Measurements from ENCODE around the gene RGS14. TPM values are rescaled to one million over a fixed set of nuclear protein-coding genes. Genes with fewer than 3 reads are reported as not detected.
A peak's percentile ranks its signal among the peaks of the same experiment; 100 is the strongest.

The RGS14 gene
- total and polyA plus RNA-seq, 2 donors (not counting 3 experiments of a cell fraction or from before 2014, with no cell fraction given): 4.3 to 7.3 TPM

- POLR2A ChIA-PET: no interaction called here
- Histone ChIP-seq H3K9ac (replicated peaks; ENCODE audit: extremely low read depth, insufficient read depth, low read length) (no peak overlapping the region), H3K27ac (ENCODE audit: insufficient read depth, low read depth, low read length) (no peak overlapping the region), H3K4me1 (ENCODE audit: control insufficient read depth, extremely low read depth, insufficient read depth, low read length) (peaks cover 16% of the 10 kb centered on the region), H2AFZ (ENCODE audit: low read depth, low read length) (no peak overlapping the region), H3K36me3 (ENCODE audit: control insufficient read depth in 2 of 2, extremely low read depth in 1 of 2, insufficient read depth in 2 of 2, low read length in 2 of 2) (peaks cover 0 to 34% of the 10 kb centered on the region in 2 experiments), H3K4me2 (ENCODE audit: insufficient read depth, low read length) (no peak overlapping the region), H4K20me1 (replicated peaks; ENCODE audit: control insufficient read depth, extremely low read depth, insufficient read depth, low read length) (no peaks in the 10 kb centered on the region), H3K4me3 (replicated peaks in 1 of 3; ENCODE audit: insufficient read depth in 1 of 3, low read depth in 1 of 3, low read length in 3 of 3) (no peak overlapping the region), H3K9me3 (replicated peaks; ENCODE audit: control insufficient read depth, insufficient read depth, low read length) (no peaks in the 10 kb centered on the region), H3K79me2 (ENCODE audit: control insufficient read depth, insufficient read depth, low read length) (no peaks in the 10 kb centered on the region), H3K9me1 (replicated peaks; ENCODE audit: control insufficient read depth, extremely low read depth, insufficient read depth, low read length) (no peaks in the 10 kb centered on the region), H3K27me3 (ENCODE audit: control insufficient read depth in 2 of 2, insufficient read depth in 2 of 2, low read length in 2 of 2) (no peaks in the 10 kb centered on the region)
- DNase-seq (ENCODE audit: low read depth, low spot score) (no peak), FAIRE-seq (no peak)
- dilution Hi-C loops (cut with MboI; ENCODE audit: extremely low pct_ligation_motif_present, low sequenced_read_pairs): no loop called here
- TSS peak; percentile 70 for BruUV-seq (replicated peaks)
- TF ChIP-seq JUN (IDR thresholded peaks at IDR 0.05; ENCODE audit: borderline replicate concordance, insufficient read depth, insufficient read length, low read depth): no peak
- no peak for TF ChIP-seq GATA2 (IDR thresholded peaks at IDR 0.05; ENCODE audit: insufficient read depth, insufficient read length, low read depth, low read length)
- no peak for TF ChIP-seq MYC (IDR thresholded peaks at IDR 0.05; ENCODE audit: low read depth, low read length)
- CTCF ChIA-PET: interaction anchor here (0.9 to 1.8 kb wide), 2 partner anchors 22 to 170 kb away, joined by 3 to 6 read pairs; no protein-coding TSS in a partner anchor
- intact Hi-C loops (cut with micrococcal nuclease): no loop called here
Observed at GRCh38 chr5:177330991-177331842, 26.5 kb upstream of the RGS14 start.

DNA sequence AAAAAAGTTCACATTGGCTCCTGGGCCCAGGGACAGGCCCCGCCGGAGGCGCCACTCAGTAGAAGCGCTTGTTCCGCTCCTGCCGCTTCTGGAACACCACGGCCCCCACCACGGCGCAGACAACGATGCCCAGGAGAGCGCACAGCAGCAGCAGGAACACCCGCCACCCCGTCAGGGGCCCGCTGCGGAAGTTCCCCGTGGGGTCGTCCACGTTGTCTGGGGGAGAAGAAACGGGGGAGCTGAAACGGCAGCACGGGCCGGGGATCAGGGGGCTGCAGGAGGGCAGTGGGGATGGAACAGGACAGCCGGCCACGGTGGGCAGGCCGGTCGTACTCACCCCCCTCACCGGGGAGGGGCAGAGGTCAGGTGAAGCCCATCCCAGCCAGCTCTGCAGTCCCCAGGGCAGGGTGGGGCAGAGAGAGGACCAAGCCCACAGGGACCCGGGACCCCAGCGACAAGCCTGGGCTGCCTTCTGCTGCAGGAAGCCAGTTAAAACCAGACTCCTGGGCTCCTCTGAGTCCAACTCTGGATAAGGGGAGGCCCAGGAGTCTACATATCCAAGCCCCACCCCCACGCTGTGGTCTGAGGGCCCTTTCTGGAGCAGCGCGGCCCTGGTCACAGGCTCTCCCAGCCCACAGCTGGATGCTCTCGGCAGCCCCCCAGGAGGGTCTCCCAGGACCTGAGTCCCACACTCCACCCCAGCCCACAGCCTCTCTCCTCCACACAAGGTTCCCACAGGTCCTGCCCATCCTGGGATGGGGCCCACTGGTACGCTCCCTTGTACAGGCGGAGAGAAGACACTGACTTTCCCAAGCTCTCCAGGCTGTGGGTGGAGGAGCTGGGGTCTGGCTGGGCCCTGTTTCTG lies 25.5 kb upstream of the RGS14 start:
- no peaks in the 10 kb centered on the region for H3K9me3 ChIP-seq (replicated peaks; ENCODE audit: control insufficient read depth, insufficient read depth, low read length)
- no TSS peak for BruUV-seq (replicated peaks)
- no peaks in the 10 kb centered on the region for H3K9me1 ChIP-seq (replicated peaks; ENCODE audit: control insufficient read depth, extremely low read depth, insufficient read depth, low read length)
- H3K36me3 ChIP-seq (ENCODE audit: control insufficient read depth in 2 of 2, extremely low read depth in 1 of 2, insufficient read depth in 2 of 2, low read length in 2 of 2): peaks cover 0 to 41% of the 10 kb centered on the region in 2 experiments
- H3K27ac ChIP-seq (ENCODE audit: insufficient read depth, low read depth, low read length): no peak overlapping the region
- no peaks in the 10 kb centered on the region for H3K27me3 ChIP-seq (ENCODE audit: control insufficient read depth in 2 of 2, insufficient read depth in 2 of 2, low read length in 2 of 2)
- no peak overlapping the region for H3K4me2 ChIP-seq (ENCODE audit: insufficient read depth, low read length)
- no peak overlapping the region for H2AFZ ChIP-seq (ENCODE audit: low read depth, low read length)
- no peak for DNase-seq (ENCODE audit: low read depth, low spot score)
- POLR2A ChIA-PET: no interaction called here
- no peaks in the 10 kb centered on the region for H4K20me1 ChIP-seq (replicated peaks; ENCODE audit: control insufficient read depth, extremely low read depth, insufficient read depth, low read length)
- no peak for FAIRE-seq
- no peaks in the 10 kb centered on the region for H3K79me2 ChIP-seq (ENCODE audit: control insufficient read depth, insufficient read depth, low read length)
- TF ChIP-seq GATA2 (IDR thresholded peaks at IDR 0.05; ENCODE audit: insufficient read depth, insufficient read length, low read depth, low read length) (no peak), CTCF (IDR thresholded peaks at IDR 0.05; ENCODE audit: extremely low read depth in 1 of 2, insufficient read depth in 1 of 2, low read depth in 1 of 2, low read length in 2 of 2) (no peak), POLR2AphosphoS5 (IDR thresholded peaks at IDR 0.05; ENCODE audit: insufficient read depth, low read depth, low read length) (no peak), FOS (IDR thresholded peaks at IDR 0.05; ENCODE audit: borderline replicate concordance, insufficient read depth, low read length) (no peak), MYC (IDR thresholded peaks at IDR 0.05; ENCODE audit: low read depth, low read length) (no peak), POLR2A (IDR thresholded peaks at IDR 0.05; ENCODE audit: low read depth, low read length) (no peak), EZH2 (IDR thresholded peaks at IDR 0.05; ENCODE audit: borderline replicate concordance, low read depth, low read length, severe bottlenecking) (no peak), JUN (IDR thresholded peaks at IDR 0.05; ENCODE audit: borderline replicate concordance, insufficient read depth, insufficient read length, low read depth) (no peak)
- TF ChIP-seq, protein P1, sequence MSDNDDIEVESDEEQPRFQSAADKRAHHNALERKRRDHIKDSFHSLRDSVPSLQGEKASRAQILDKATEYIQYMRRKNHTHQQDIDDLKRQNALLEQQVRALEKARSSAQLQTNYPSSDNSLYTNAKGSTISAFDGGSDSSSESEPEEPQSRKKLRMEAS (IDR thresholded peaks at IDR 0.05; ENCODE audit: insufficient read depth, insufficient read length): no peak
- no peak overlapping the region for H3K4me3 ChIP-seq (replicated peaks in 1 of 3; ENCODE audit: insufficient read depth in 1 of 3, low read depth in 1 of 3, low read length in 3 of 3)
- dilution Hi-C loops (cut with MboI; ENCODE audit: extremely low pct_ligation_motif_present, low sequenced_read_pairs): no loop called here
- intact Hi-C loops (cut with micrococcal nuclease): no loop called here
- CTCF ChIA-PET: interaction anchor here (1.8 kb wide), 1 partner anchor 23 kb away, joined by 6 read pairs; no protein-coding TSS in a partner anchor
- no peak overlapping the region for H3K9ac ChIP-seq (replicated peaks; ENCODE audit: extremely low read depth, insufficient read depth, low read length)
- peaks cover 14% of the 10 kb centered on the region for H3K4me1 ChIP-seq (ENCODE audit: control insufficient read depth, extremely low read depth, insufficient read depth, low read length)
